Measurements from ENCODE around the gene PIK3C2A.

PIK3C2A gene

DNA sequence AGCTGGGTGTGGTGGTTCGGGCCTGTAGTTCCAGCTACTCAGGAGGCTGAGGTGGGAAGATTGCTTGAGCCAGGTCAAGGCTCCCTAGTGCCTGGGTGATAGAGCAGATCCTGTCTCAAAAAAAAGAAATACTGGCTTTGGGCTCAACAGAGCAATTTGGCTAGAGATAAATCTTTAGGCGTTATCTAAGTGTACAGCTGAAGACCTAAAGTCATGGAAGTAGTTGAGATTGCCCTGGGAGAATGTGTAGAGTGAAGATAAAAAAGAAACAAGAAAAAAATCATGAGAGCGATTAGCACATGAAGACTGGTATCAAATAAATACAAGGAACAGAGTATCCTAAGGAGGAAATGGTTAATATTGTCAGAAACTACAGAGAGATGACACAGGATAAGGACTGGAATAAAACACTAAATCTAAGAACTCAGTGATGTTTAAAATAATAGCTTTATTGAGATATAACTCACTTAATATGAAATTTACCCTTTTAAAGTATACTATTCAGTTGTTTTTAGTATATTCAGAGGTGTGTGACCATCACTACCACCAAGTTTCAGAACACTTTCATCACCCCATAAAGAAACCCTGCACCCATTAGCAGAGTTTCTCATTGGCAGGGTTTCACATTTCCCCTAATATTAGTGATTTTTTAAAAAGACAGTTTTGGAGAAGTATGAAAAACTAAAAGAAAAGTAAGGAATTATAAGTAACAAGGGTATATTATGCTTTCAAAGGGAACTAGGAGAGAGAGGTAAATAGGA is 20.7 kb downstream of the PIK3C2A start:
- no peak for DNase-seq (ENCODE audit: low read depth)
- TF ChIP-seq, protein P1, sequence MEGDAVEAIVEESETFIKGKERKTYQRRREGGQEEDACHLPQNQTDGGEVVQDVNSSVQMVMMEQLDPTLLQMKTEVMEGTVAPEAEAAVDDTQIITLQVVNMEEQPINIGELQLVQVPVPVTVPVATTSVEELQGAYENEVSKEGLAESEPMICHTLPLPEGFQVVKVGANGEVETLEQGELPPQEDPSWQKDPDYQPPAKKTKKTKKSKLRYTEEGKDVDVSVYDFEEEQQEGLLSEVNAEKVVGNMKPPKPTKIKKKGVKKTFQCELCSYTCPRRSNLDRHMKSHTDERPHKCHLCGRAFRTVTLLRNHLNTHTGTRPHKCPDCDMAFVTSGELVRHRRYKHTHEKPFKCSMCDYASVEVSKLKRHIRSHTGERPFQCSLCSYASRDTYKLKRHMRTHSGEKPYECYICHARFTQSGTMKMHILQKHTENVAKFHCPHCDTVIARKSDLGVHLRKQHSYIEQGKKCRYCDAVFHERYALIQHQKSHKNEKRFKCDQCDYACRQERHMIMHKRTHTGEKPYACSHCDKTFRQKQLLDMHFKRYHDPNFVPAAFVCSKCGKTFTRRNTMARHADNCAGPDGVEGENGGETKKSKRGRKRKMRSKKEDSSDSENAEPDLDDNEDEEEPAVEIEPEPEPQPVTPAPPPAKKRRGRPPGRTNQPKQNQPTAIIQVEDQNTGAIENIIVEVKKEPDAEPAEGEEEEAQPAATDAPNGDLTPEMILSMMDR (IDR thresholded peaks at IDR 0.05; ENCODE audit: low read depth, low read length, missing control alignments): no peak
- H3K4me3 ChIP-seq (ENCODE audit: low read depth, low read length): no peak overlapping the region

DNA sequence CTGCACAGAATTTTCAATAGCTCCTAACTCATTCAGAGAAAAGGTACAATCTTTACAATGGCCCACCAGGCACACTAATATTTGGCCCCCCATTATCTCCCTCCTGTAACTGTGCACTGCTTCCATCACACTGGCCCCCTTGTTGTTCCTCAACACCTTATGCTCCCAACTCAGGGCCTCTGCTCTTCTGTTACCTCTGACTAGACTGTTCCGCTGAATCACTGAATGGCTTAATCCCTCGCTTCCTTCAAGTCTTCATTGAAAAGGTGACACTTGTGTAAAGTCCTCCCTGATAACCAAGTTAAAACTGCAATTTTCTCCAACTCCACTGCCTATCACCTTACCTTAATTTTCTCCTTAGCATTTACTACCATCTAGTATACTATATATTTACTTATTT is 21.8 kb downstream of the PIK3C2A start:
- no peak overlapping the region for H3K4me3 ChIP-seq (ENCODE audit: low read depth, low read length)
- TF ChIP-seq, protein P1 (IDR thresholded peaks at IDR 0.05; ENCODE audit: low read depth, low read length, missing control alignments): no peak
- no peak for DNase-seq (ENCODE audit: low read depth)

DNA sequence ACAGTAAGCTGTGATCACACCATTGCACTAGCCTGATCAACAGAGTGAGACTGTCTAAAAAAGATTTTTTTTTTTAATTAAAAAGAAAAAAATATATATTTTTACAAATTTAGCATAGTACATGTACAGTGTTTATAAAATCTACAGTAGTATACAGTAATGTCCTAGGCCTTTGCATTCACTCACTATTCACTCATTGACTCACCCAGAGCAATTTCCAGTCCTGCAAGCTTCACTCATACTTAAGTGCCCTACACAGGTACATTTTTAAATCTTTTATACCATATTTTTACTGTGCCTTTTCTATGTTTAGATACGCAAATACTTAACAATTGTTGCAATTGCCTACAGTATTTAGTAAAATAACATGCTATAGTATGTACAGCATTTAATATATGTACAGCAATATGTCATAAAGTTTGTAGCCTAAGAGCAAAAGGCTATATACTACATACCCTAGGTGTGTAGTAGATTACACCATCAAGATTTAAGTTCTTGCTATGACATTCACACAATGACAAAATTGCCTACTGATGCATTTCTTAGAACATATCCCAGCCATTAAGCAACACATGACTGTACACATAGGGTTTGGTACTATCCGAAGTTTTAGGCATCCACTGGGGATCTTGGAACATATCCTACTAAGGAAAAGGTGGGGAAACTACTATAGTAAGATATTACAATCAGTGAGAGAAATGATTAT is 22.8 kb downstream of the PIK3C2A start:
- no peak overlapping the region for H3K4me3 ChIP-seq (ENCODE audit: low read depth, low read length)
- TF ChIP-seq, protein P1 (IDR thresholded peaks at IDR 0.05; ENCODE audit: low read depth, low read length, missing control alignments): no peak
- DNase-seq (ENCODE audit: low read depth): no peak

DNA sequence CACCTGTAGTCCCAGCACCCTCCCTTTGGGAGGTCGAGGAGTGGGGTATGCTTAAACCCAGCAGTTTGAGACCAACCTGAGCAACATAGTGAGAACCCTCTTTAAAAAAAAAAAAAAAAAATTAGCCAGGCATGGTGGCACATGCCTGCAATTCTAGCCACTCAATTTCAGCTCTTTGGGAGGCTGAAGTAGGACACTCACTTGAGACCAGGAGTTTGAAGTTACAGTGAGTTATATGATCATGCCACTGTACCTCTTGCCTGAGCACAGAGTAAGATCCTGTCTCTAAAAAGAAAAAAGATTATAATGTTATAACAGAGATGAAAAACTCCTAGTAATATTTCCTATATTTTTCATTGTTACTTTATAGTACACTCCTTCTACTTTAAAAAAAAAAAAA is 23.9 kb downstream of the PIK3C2A start:
- TF ChIP-seq, protein P1 (IDR thresholded peaks at IDR 0.05; ENCODE audit: low read depth, low read length, missing control alignments): no peak
- DNase-seq (ENCODE audit: low read depth): no peak
- no peak overlapping the region for H3K4me3 ChIP-seq (ENCODE audit: low read depth, low read length)

DNA sequence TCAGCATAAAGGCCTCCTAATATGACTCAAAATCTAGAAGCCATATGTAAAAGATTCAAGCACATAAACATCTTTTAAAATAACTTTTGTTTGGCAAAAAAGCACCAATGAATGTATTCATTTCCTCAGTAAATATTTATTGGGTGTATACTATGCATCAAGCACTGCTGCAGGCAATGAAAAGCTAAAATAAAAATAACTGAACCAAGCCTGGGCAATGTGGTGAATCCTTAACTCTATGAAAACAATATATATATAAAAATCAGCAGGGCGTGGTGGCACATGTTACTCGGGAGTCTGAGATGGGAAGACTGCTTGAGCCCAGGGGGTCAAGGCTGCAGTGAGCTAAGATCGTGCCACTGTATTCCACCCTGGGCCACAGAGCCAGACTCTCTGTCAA is 27.8 kb downstream of the PIK3C2A start:
- no peak for DNase-seq (ENCODE audit: low read depth)
- no peak overlapping the region for H3K4me3 ChIP-seq (ENCODE audit: low read depth, low read length)
- TF ChIP-seq, protein P1 (IDR thresholded peaks at IDR 0.05; ENCODE audit: low read depth, low read length, missing control alignments): no peak

DNA sequence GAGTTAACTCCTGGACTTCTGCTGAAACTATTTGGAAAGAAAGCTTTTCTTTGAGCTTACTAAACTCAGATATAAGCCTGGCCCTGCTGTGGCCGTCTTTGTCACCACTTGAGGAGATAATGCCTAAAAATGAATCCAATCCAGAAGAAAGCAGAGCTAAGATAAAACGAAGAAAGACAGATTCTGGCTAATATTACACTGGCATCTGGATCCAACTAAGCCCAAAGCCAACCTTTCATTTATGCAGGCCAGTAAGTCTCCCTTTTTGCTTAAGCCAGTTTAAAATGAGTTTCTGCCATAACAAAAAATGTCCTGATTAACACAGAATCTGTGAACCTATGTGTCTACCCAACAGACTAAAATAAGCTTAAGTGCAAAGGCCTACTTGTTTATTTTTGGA is 34.5 kb downstream of the PIK3C2A start:
- DNase-seq (ENCODE audit: low read depth): no peak
- TF ChIP-seq, protein P1 (IDR thresholded peaks at IDR 0.05; ENCODE audit: low read depth, low read length, missing control alignments): no peak

More for the DNA sequence above, 34.5 kb downstream of the PIK3C2A start:
- H3K4me3 ChIP-seq (ENCODE audit: low read depth, low read length): no peak overlapping the region
